Measurements from ENCODE around the gene ARHGEF17. TPM values are rescaled to one million over a fixed set of nuclear protein-coding genes. Genes with fewer than 3 reads are reported as not detected.
A peak's percentile ranks its signal among the peaks of the same experiment; 100 is the strongest.

ARHGEF17 gene
- 193 TPM for total RNA-seq

GRCh38 chr11:73308003-73308960 is at the start of gene ARHGEF17:
Gene ARHGEF17, plus strand, starts transcription at chr11:73308276. Its CDS starts 363 bp downstream, at chr11:73308639.
- peaks cover 0 to 2% of the 10 kb centered on the region in 2 donors for H3K4me1 ChIP-seq
- H3K9me3 ChIP-seq: no peaks in the 10 kb centered on the region
- H3K36me3 ChIP-seq: peaks cover 0 to 7% of the 10 kb centered on the region in 2 donors
- peak within 1 kb of the TSS; percentile 71 to 75 for H3K4me3 ChIP-seq
- H3K27ac ChIP-seq: peak within 1 kb of the TSS; percentile 94 to 96
- no peaks in the 10 kb centered on the region for H3K27me3 ChIP-seq
- intact Hi-C loops (cut with DNase I): loop anchor here (2.0 kb wide), 1 partner anchor 17 kb away; no protein-coding TSS in a partner anchor
- no peak for TF ChIP-seq CTCF (IDR thresholded peaks at IDR 0.05)
- DNase-seq (ENCODE audit: low spot score in 2 of 2): no peak

GRCh38 chr11:73259406-73260126 is 48.5 kb upstream of the ARHGEF17 start:
- DNase-seq (ENCODE audit: low spot score in 2 of 2): peak in 1 of 2 donors; percentile 60
- H3K4me1 ChIP-seq: peaks cover 15 to 19% of the 10 kb centered on the region in 2 donors
- intact Hi-C loops (cut with DNase I): loop anchor here (5.0 kb wide), 1 partner anchor 63 kb away; no protein-coding TSS in a partner anchor

GRCh38 chr11:73260127-73260457 is 48.0 kb upstream of the ARHGEF17 start:
- no peaks in the 10 kb centered on the region for H3K9me3 ChIP-seq
- H3K4me1 ChIP-seq: peaks cover 18 to 19% of the 10 kb centered on the region in 2 donors
- intact Hi-C loops (cut with DNase I): no loop called here
- H3K36me3 ChIP-seq: no peaks in the 10 kb centered on the region
- H3K27ac ChIP-seq: peak overlapping the region in 1 of 2 donors; percentile 32
- TF ChIP-seq CTCF (IDR thresholded peaks at IDR 0.05): no peak
- no peaks in the 10 kb centered on the region for H3K27me3 ChIP-seq
- no peak overlapping the region for H3K4me3 ChIP-seq
- peak in 1 of 2 donors; percentile 21 for DNase-seq (ENCODE audit: low spot score in 2 of 2)

More at GRCh38 chr11:73259406-73260126, 48.5 kb upstream of the ARHGEF17 start:
- no peak overlapping the region for H3K4me3 ChIP-seq
- no peaks in the 10 kb centered on the region for H3K27me3 ChIP-seq
- no peak for TF ChIP-seq CTCF (IDR thresholded peaks at IDR 0.05)
- H3K27ac ChIP-seq: peak overlapping the region; percentile 32 to 94
- H3K9me3 ChIP-seq: no peaks in the 10 kb centered on the region
- no peaks in the 10 kb centered on the region for H3K36me3 ChIP-seq

- peak in 1 of 2 donors; percentile 57 for DNase-seq (ENCODE audit: low spot score in 2 of 2)
- H3K9me3 ChIP-seq: no peaks in the 10 kb centered on the region
- H3K4me1 ChIP-seq: peaks cover 25 to 28% of the 10 kb centered on the region in 2 donors
- TF ChIP-seq CTCF (IDR thresholded peaks at IDR 0.05): no peak
- no peak overlapping the region for H3K27ac ChIP-seq
- no peaks in the 10 kb centered on the region for H3K27me3 ChIP-seq
- H3K36me3 ChIP-seq: no peaks in the 10 kb centered on the region
- intact Hi-C loops (cut with DNase I): no loop called here
- no peak overlapping the region for H3K4me3 ChIP-seq
Measured at GRCh38 chr11:73262851-73263495, 45.1 kb upstream of the ARHGEF17 start.

GRCh38 chr11:73263640-73264039 is 44.4 kb upstream of the ARHGEF17 start:
- DNase-seq (ENCODE audit: low spot score in 2 of 2): peak in 1 of 2 donors; percentile 33
- H3K27ac ChIP-seq: no peak overlapping the region
- no peaks in the 10 kb centered on the region for H3K36me3 ChIP-seq
- H3K4me3 ChIP-seq: no peak overlapping the region
- no peak for TF ChIP-seq CTCF (IDR thresholded peaks at IDR 0.05)
- no peaks in the 10 kb centered on the region for H3K27me3 ChIP-seq
- intact Hi-C loops (cut with DNase I): no loop called here
- H3K9me3 ChIP-seq: no peaks in the 10 kb centered on the region
- peaks cover 19 to 22% of the 10 kb centered on the region in 2 donors for H3K4me1 ChIP-seq

Measured in ascending aorta (tissue), 2 donors.